GM12874 (cell line): ENCODE results near the gene KCNK10.

Experiments used
- TF ChIP-seq, protein P1 (sequence below): IDR thresholded peaks from 2 replicates; pipeline ENCODE4 v1.5.1; 2011; ENCODE audit warnings: low read depth, mild to moderate bottlenecking, control low read depth, low read length, moderate library complexity; ENCODE audit not compliant: insufficient read depth

Gene KCNK10

GRCh38 chr14:88269806-88270420 lies 53.2 kb downstream of the KCNK10 start:
- TF ChIP-seq, protein P1, sequence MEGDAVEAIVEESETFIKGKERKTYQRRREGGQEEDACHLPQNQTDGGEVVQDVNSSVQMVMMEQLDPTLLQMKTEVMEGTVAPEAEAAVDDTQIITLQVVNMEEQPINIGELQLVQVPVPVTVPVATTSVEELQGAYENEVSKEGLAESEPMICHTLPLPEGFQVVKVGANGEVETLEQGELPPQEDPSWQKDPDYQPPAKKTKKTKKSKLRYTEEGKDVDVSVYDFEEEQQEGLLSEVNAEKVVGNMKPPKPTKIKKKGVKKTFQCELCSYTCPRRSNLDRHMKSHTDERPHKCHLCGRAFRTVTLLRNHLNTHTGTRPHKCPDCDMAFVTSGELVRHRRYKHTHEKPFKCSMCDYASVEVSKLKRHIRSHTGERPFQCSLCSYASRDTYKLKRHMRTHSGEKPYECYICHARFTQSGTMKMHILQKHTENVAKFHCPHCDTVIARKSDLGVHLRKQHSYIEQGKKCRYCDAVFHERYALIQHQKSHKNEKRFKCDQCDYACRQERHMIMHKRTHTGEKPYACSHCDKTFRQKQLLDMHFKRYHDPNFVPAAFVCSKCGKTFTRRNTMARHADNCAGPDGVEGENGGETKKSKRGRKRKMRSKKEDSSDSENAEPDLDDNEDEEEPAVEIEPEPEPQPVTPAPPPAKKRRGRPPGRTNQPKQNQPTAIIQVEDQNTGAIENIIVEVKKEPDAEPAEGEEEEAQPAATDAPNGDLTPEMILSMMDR = no peak

DNA sequence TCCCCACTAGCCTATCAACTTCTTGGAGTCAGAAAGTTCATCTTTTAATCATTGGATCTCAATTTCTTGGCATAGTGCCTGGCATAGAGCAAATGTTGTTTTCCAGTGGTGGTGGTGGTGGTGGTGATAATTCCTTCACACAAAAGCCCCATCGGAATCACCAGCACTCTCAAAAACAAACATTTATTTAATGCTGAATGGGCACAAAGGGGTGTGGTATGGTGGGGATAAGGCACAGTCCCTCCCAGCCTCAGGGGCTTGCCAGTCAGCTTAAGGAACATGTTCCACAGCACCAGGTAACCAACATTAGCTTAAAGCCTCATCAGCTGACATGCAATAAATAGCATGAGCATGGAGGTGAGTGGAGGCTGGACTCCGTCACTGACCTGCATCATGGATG lies 56.6 kb downstream of the KCNK10 start:
- TF ChIP-seq, protein P1 = no peak

- TF ChIP-seq, protein P1 = no peak
Measured at GRCh38 chr14:88264116-88264515, 59.0 kb downstream of the KCNK10 start.

GRCh38 chr14:88258021-88258420 lies 65.0 kb downstream of the KCNK10 start:
- TF ChIP-seq, protein P1 = no peak

GRCh38 chr14:88256997-88257950 lies 65.8 kb downstream of the KCNK10 start:
- TF ChIP-seq, protein P1 = no peak

DNA sequence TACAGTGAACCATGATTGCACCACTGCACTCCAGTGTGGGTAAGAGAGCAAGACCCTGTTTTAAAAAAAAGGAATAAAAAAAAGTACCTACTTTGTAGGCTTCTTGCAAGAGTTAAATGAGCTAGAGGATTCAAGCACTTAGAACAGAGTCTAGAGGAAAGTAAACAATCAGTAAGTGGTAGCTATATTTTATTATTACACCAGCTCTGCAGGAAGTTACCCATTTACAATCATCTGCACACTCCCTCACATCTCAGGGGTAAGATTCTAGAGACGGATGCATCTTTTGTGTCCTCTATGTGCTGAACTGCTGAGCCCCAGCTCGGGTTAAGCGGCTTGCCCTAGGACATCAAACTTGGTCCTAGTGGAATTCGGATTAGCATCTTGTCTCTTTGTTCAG lies 67.3 kb downstream of the KCNK10 start:
- TF ChIP-seq, protein P1 = no peak

DNA sequence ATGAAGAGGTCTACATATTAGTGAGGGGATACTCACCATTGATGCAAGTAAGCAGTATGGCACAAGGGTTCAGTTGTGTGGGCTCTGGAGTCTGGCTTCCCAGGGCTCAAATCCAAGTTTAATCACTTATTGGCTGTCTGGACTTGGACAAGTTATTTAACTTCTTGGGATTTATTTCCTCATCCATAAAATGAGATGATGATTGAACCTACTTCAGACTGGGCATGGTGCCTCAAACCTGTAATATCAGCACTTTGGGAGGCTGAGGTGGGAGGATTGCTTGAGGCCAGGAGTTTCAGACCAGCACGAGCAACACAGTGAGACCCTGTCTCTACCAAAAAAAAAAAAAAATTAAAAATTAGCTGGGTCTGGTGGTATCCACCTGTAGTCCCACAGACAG lies 67.9 kb downstream of the KCNK10 start:
- TF ChIP-seq, protein P1 = no peak
